GM18508 (cell line): ENCODE results near the gene SCUBE1.

ENCODE experiments used
- ATAC-seq: cut with Tn5 transposase; IDR thresholded peaks from one replicate; pipeline ENCODE4 v1.9.1; 2021; ENCODE audit warnings: moderate number of reproducible peaks; ENCODE audit not compliant: insufficient read depth, unreplicated experiment

Gene SCUBE1

DNA sequence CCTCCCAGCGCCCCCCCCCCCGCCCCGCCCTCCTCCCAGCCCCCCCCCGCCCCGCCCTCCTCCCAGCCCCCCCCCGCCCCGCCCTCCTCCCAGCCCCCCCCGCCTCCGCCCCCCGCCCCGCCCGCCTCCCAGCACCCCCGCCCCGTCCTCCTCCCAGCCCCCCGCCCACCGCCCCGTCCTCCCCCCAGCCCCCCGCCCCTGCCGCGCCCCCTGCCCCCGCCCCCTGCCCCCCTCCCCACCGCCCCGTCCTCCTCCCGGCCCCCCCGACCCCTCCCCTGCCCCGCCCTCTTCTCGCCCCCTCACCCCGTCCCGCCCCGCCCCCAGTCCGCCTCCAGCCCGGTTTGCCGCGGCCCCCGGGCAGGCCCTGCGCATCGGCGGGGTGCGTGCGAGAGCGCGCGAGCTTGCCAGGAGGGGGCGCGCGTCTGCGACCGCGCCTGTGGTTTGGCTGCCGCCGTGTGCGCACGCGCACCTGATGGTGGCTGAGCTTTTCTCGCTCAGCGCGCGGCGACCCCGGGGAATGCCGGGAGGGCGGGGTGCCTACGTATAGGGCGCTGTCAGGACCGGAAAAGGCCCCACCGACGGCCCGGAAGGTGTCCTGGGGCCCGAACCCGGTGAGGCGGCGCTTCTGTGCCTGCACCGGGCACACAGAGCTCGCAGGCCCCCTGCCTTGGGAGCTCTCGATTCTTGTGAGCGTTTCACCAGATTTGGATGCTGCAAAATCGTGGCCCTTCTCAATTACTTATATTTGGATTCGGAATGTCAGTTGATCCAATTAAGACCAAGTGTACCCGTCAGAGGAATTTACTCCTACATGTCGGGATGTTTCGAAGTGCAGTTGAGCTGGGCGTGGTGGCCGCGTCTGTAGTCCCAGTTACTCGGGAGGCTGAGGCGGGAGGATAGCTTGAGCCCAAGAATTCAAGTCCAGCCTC is 155.7 kb downstream of the SCUBE1 start:
- ATAC-seq, result peak; percentile 45

DNA sequence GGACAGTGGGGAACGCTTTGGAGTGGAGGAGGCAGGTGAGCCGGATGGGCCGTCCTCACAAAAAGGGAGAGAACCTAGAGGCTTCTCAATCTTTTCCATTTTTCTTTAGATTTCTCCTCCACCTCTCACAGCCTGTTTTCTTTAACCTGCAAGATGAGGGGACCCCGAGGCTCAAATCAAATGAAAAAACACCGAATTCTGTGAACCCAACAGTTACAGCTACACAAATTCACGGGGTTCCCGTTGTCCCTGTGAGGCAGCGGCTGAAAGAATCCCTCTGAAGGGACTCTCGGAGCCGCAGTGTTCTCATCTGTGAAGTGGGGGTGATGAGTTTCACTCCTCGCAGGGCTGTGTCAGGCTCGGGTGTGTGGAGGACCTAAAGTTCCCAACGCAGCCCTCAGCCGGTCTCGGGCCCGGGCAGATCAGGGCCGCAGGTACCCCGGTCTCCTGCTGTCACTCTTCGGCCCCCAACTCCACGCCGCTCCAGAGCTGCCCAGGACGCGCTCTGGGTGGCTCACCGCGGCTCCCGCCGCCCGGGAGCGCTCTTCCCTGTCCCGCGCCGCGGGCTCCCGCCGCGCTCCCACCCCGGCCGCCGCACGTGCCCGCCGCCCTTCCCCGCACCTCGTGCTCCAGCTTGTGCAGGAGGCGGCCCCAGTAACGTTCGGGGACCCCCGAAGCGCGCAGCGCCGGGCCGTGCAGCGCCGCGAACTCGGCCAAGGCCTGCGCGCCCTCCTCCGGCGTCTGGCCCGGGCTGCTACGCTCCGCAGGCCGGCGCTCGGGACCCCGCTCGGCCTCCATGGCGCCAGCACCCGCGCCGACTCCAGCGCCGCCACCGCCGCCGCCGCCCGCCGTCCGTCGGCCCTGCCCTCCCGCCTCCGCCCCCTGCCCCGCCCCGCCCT is 156.7 kb downstream of the SCUBE1 start, which contains the start of gene TTLL12:
Gene TTLL12 (minus strand): TSS at position 863 of the 899 bp plus-strand sequence. CDS start 65 bp downstream, at position 798.
- ATAC-seq, result no peak

DNA sequence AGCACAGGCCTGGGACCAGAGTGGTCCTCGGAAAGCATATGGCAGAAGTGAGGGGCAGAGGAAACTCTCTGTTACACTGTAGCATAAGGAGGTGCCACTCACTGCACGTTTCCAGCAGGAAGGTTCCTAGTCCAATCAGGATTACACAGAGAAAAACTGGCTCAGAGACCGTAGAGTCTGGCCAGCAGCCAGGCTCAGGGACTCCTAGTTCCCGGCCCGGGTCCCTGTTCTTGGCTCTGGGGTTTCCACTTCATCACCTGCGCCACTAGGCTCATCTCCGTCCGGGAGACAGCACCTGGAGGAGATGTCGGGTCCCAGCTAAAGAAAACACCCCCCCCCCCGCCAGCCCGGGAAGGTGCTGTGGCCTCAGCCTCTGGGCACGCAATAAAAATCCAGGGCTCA is 157.3 kb downstream of the SCUBE1 start:
- no peak for ATAC-seq

DNA sequence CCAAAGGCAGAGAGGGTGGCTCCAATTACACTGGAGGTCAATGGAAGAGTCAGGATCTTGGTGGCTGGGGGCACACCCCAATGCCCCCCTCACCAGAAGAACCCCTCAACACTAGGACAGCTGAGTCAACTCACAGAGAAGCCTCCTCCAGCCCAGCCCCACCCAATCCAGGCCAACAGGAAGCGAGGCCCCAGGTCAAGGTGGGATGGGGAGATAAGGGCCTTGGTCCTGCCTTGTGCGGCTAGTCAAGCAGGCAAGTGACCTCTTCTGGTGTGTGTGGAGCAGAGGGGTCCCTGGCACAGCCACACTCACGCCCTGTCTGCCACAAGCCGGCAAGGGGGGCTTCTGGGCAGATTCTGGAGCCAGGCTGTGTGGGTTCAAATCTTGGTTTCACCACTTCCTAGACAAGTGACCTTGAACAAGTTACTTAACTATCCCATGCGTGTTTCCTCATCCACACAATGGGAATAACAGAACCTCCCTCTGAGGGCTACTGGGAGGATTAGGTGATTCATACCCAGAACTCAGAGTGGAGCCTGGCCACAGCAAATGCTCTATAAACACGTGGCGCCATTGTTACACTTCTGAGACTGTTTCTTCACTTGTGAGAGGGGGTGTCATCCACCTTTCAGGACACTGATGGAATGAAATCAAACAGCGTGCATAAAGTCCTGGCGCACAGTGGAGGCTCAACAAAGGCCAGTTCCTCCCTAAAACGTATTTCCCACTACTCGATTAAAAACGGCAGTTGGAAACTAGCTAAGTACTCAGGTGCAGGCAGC is 159.5 kb downstream of the SCUBE1 start:
- no peak for ATAC-seq

DNA sequence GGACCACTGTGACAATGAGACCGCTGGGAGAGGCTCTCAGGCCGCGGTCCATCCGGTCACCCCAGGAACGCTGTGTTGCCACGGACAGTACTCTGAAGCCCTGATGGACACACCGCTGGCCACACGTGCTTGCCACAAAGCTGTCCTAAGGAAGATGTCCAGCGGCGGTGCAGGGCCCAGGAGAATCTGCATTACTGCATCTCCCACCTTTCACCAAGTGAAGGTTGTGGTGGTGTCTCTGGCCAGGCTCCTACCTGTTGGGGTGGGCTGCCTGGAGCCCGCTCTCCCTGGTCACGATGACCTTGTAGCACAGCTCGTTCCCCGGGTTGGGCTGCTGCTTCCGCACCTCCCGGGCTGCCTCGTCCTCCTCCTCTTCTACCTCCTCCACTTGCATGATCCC is 160.4 kb downstream of the SCUBE1 start:
- ATAC-seq, result no peak

DNA sequence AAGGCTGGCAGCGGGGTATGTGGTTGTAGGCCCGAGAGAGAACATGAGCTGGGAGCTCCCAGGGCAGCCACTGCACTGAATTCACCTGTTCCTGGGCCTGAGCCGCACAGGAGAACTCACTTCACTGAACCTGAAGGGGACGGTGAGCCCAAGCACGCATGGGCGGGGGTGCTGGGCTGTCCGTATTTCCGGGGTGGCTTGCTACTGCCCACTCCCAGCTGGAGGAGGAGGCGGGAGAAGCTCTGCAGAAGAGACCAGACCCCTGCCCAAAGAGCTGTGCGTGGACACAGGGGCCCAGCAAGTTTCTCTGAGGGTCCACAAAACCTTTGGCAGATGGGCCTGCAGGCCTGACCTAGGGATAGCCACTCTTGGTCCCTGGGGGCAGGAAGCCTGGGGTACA is 161.1 kb downstream of the SCUBE1 start:
- no peak for ATAC-seq

DNA sequence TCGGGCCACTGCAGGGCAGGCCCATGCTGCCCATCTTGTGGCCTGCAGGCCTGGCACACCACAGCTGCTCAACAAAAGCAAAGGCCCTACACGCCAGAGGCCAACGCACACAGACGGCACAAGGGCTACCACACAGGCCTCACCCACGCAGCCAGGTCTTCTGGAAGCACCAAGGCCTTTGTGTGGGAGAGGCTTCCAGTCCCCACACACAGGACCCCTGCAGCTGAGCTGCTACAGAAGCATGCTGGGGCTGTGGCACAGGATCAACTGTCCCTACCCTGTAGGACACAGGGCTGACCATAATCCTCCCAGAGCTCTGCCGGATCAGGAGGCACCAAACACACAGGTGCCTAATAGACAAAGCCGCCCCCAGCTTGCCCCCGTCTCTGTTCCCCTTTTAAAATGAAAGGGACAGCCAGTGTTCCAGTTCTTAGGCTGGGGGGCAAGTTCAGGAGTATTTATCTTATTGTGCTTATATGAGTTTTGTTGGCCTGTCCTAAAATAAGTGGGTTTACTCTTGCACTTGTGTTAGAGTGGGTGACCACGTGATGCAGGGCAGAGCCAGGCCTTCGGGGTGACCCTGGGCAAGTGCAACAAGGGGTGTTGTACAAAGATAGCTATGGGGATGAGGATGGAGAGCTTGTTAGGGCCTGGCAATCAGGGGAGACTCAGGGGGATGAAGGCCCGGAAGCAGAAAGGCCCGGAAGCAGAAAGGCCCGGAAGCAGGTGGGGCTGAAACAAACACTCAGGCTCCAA is 161.7 kb downstream of the SCUBE1 start:
- no peak for ATAC-seq

DNA sequence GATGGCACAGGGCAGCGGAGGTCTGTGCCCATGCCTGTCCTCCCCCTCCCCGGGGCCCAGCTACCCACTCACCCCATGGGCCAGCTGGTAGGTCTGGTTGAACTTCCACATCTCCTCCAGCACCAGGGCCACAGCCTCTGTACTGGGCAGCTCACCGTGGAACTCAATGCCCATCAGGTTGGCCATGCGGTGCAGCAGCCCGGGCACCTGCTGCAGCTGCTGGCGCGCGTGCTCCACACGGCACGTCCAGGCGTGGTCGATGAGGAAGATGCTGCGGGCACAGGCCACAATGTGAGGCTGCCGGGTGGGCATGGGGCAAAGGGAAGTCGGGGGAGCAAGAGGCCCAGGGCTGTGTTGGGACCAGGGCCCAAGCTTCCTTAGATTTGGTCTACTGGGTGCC is 162.5 kb downstream of the SCUBE1 start:
- no peak for ATAC-seq

DNA sequence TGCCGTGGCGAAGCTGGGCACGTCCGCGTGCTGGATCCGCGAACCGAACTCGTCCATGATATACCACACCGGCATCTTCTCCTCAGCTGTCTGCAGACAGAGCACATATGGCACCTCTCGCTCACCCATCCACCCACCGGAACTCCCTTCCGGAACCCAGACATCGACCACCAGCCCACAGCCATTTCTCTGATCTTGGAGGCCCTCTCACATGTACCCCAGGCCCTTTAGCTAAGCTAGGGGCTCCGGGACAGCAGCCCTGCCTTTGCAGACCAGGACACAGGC is 163.3 kb downstream of the SCUBE1 start:
- ATAC-seq, result no peak

DNA sequence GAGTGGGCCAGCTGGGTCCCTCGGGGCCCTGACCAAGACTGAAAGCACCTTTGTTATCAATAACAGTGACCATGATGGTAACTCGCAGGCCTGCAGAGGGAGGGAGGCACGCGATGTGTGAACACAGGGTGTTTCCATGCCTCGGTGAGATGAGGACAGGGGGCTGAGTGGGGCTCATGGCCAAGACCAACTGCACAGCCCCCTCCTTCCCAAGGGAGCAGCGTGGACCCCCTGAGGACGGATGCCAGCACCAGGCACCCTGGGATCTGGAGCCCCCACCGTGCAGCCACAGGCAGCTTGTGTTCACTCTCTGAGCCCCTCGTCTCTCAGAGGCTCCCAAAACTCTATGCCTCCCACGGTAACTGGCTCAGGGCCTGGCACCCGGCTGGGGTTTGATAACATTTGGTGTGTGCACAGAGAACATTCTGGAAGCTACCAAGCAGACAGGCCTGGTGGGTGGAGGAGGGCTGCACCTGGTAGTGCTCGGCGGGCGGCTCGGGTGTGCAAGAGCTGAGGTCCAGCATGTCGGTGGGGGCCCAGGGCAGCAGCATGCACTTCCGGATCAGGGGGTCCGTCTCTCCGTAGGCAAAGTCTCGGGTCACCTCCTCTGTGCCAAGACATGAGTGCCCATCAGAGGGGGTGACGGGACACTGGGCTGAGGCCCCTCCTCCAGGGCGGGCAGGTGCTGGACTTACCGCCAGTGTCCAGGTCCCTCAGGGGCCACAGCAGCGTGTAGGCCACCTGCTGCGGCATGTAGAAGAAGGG is 163.8 kb downstream of the SCUBE1 start:
- no peak for ATAC-seq

DNA sequence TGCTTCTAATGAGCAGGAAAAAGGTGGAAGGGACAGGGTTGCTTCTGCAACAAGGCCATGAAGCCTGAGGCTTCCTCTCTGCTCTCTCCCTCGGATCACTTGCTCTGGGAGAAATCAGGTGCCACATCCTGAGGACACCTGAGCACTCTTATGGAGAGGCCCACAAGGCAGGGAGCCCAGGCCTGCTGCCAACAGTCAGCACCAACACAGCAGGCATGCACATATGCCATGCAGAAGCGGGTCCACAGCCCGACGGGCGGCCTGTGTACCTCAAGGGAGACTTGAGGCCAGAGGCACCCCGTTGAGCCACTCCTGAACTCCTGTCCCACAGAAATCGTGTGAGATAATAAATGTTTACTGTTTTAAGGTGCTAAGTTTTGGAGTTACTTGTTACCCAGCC is 165.7 kb downstream of the SCUBE1 start:
- no peak for ATAC-seq

DNA sequence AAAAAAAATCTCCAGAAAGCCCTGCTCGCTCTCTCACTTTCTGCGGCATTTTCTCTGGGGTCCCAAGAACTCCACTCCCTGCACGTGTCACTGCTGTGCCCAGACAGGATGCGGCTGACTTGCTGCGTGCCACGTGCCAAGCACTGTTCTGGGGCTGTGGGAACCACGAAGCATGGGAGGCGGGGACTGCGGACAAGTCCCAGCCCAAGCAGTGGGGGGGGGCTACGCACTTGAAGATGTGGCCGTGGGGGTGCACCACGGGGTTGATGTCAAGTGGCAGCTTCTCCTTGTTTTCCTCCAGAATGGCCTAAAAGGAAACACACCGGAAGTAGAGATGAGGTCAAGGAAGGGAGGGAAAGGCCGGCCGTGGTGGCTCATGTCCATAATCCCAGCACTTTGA is 167.1 kb downstream of the SCUBE1 start:
- no peak for ATAC-seq

DNA sequence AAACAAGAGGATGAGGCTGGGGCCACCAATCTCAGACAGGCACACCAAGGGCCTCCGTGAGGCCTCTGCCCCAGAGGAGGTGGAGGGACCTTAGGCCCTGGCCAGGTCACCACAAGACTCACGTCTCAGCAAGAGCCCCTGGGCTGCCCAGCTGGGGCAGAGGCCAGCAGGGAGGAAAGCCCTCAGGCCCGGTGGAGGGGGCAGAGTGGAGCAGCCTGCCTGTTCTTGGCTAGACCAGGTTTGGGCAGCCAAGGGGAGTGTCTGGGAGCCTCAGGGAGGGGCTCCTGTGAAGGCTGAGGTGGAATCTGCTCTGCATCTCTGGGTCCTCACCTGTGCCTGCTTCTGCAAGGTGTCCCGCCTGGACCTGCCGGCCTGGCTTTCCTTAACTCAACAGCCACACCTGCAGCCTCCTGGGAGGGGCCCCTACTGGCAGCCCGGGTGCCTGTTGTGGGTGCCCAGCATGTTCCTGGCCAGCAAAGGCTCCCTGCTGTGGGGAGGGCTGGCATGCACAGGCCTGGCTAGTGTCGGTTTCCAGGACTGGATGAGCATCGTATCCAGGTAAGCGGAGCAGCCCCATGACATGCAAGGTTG is 168.1 kb downstream of the SCUBE1 start:
- ATAC-seq, result no peak

DNA sequence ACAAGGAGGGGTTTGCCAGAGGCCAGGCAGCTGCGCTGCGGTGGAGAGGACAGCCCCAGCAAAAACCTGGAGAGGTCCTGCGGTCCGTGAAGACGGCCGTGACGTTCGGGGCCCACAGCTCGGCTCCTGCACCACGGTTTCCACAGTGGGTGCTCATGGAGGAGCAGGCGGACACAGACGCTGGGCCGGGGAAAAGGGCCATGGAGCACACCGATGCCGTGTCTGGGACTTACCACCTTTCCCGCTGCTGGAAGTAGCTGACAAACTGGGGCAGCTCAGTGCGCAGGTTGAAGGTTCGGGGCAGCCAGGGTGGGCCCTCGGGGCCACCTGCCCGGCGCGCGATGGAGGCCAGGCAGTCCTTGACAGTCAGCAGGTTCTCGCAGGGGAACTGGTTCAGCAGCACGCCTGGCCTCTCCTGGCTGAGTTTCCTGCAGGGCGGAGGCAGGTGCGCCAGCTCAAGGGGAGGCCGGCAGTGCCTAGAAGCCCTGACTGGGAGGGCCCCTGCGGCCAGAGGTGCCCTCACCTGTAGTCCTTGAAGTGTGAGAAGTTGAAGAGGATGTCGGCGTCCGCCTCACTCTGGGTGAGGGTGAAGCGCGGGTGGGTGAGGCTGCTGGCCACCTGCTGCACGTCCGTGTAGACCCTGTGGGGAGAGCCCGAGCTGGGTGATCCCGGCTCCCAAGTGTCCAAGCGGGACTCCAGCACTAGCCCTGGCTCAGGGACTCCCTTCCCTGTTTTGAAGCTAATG is 169.0 kb downstream of the SCUBE1 start:
- ATAC-seq, result no peak

DNA sequence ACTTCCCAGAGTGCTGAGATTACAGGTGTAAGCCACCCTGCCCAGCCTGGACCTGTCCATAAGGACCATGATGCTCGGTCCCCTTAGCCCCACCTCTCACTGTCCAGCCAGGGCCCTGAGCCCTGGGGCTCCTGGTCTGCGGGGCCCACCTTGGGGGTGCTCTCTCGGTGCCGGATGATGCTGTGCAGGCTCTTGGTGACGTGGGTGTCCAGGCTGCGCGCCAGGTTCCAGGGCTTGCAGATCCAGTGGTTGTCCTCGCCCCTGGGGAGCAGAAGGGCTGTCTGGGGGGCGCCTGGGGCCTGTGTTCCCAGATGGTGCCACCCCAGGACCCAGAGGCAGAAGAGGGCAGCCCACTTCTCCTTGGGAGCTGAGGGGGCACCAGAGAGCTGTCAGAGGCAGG is 169.6 kb downstream of the SCUBE1 start:
- ATAC-seq, result no peak

DNA sequence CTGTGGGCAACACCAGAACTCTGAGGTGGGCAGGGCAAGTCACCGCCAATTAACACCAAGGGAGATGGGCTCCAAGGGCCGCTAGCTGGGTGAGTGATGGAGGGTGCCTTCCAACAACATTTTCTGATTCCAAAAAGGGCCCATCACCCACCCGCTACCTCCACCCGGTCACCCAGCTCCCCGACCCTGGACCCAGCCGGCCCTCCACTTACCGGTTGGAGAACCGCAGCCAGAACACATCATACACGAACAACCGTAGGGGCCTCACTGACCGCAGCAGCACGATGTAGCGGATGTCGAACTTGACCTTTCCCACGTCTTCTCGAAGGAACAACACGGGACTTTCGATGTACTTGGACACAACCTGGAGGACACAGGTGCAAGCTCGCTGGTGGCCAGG is 171.0 kb downstream of the SCUBE1 start:
- ATAC-seq, result no peak

DNA sequence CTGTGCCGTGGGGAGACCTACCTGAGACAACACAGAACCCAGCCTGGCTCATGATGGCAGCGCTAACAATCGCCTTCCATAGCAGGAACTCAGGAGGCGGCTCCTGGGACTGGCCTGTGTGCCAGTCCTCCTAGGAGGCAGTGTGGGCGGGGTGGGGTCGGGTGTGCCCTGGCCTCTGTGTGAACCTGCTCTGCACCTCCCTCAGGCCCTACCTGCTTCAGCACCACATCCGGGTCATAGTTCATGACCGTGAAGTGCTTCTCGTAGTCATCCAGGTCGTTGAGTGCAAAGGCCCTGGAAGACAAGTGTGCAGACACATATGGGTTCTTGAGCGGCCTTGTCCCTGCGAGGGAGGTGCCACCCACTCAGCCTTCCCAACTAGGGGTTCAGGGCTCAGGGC is 171.6 kb downstream of the SCUBE1 start:
- no peak for ATAC-seq

DNA sequence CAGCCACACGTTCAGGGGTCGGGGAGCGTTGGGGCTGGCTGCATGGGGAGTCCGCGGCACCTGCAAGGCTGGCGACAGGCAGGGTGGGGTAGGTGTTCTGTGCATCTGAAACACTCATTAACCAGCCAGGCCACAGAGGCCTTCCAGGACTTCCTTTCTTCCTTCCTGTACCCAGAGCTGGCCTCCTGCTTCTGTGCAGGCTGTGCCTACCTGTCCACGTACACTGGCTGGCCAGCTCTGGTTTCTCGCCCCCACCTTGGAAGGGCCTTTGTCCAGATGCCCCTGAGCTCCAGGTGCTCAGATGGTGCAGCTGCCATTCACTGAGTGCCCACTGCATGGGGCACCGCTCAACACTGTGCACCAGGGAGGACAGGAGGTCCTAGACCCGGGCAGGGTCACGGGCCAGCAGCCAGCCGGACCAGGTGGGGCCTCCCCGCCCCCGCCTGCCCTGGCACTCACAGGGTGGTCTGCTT is 172.1 kb downstream of the SCUBE1 start:
- no peak for ATAC-seq
